PFSK-1 (cell line): ENCODE measurements around the gene NHP2.

Experiments
- POLR2AphosphoS5 ChIP-seq: IDR thresholded peaks from 2 replicates; pipeline ENCODE4 v1.6.1; 2012; ENCODE audit warnings: low read depth, mild to moderate bottlenecking, control low read depth, low read length, moderate library complexity
- REST ChIP-seq, 2 experiments: IDR thresholded peaks; 2 replicates each; pipeline versions ENCODE4 v1.6.1 to v1.8.0; 2011 to 2012; ENCODE audit warnings: low read depth in 2 of 2, low read length in 2 of 2, control low read depth in 1 of 2, inconsistent platforms in 1 of 2, mild to moderate bottlenecking in 1 of 2, moderate library complexity in 1 of 2; ENCODE audit not compliant: insufficient read depth in 1 of 2
- SIN3A ChIP-seq: IDR thresholded peaks from 2 replicates; pipeline ENCODE4 v1.6.1; 2012; ENCODE audit warnings: mild to moderate bottlenecking, low read length, moderate library complexity, borderline replicate concordance; ENCODE audit not compliant: insufficient read depth

DNA sequence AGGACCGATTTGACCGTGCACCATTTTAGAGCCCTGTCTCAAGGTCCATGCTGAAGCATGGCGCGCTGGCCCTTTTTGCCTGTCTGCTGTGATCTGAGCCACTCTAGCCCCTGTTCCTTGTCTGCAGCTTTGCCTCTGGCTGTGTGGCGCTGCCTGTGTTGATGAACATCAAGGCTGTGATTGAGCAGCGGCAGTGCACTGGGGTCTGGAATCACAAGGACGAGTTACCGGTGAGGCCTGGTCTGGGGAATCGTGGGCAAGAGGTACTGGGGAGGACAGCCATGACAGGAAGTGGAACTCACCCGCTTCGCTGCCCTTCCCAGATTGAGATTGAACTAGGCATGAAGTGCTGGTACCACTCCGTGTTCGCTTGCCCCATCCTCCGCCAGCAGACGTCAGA, 6.3 kb downstream of the NHP2 start:
- TF ChIP-seq POLR2AphosphoS5: no peak
- TF ChIP-seq SIN3A: no peak
- TF ChIP-seq REST (IDR thresholded peaks at IDR 0.05; ENCODE audit: insufficient read depth in 1 of 2, low read depth in 2 of 2, low read length in 2 of 2): no peak
